Measurements from ENCODE around the gene DUSP8. TPM values are rescaled to one million over a fixed set of nuclear protein-coding genes. Genes with fewer than 3 reads are reported as not detected.

The DUSP8 gene
- total RNA-seq, 1 donor from 2014 or later = 0.52 TPM

GRCh38 chr11:1519028-1520010, 52.8 kb downstream of the DUSP8 start:
- Histone ChIP-seq H3K4me1 (ENCODE audit: control insufficient read depth in 3 of 3, insufficient read depth in 3 of 3, low read length in 3 of 3) (peaks cover 40 to 67% (median 62%) of the 10 kb centered on the region in 3 donors), H3K4me3 (ENCODE audit: low read length in 3 of 3) (no peak overlapping the region)

DNA sequence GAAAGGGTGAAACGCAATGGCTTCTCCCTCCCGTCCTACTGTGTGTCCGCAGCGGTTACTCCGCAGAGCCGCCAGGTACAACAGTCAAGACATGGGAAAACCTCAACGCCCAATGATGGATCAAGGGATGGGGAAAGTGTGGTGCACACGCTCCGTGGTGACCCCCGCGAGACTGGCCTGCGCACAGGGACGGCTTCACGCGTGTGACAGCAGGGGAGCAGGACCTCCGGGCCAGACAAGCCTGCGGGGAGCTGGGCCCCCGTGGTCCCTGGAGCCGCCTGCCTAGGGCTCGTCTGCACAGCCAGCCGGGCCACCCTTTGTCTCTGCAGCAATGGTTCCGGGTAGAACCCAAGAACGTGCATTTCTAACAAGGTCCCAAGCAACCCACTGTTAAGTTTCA, 53.8 kb downstream of the DUSP8 start:
- peaks cover 44 to 70% (median 67%) of the 10 kb centered on the region in 3 donors for H3K4me1 ChIP-seq (ENCODE audit: control insufficient read depth in 3 of 3, insufficient read depth in 3 of 3, low read length in 3 of 3)
- no peak overlapping the region for H3K27ac ChIP-seq (ENCODE audit: low read depth, low read length)
- no peaks in the 10 kb centered on the region for H3K27me3 ChIP-seq (ENCODE audit: control insufficient read depth in 3 of 3, insufficient read depth in 3 of 3, low read length in 3 of 3)
- no peaks in the 10 kb centered on the region for H3K36me3 ChIP-seq (ENCODE audit: control insufficient read depth in 3 of 3, insufficient read depth in 3 of 3, low read length in 3 of 3)
- no peak overlapping the region for H3K4me3 ChIP-seq (ENCODE audit: low read length in 3 of 3)
- no peaks in the 10 kb centered on the region for H3K9me3 ChIP-seq (ENCODE audit: control insufficient read depth in 3 of 3, low read length in 3 of 3)
- H3K9ac ChIP-seq (ENCODE audit: low read depth in 1 of 3, low read length in 3 of 3) = no peak overlapping the region

More at GRCh38 chr11:1519028-1520010, 52.8 kb downstream of the DUSP8 start:
- H3K36me3 ChIP-seq (ENCODE audit: control insufficient read depth in 3 of 3, insufficient read depth in 3 of 3, low read length in 3 of 3) = no peaks in the 10 kb centered on the region
- no peak overlapping the region for H3K9ac ChIP-seq (ENCODE audit: low read depth in 1 of 3, low read length in 3 of 3)
- H3K27ac ChIP-seq (ENCODE audit: low read depth, low read length) = no peak overlapping the region
- H3K27me3 ChIP-seq (ENCODE audit: control insufficient read depth in 3 of 3, insufficient read depth in 3 of 3, low read length in 3 of 3) = no peaks in the 10 kb centered on the region
- no peaks in the 10 kb centered on the region for H3K9me3 ChIP-seq (ENCODE audit: control insufficient read depth in 3 of 3, low read length in 3 of 3)

DNA sequence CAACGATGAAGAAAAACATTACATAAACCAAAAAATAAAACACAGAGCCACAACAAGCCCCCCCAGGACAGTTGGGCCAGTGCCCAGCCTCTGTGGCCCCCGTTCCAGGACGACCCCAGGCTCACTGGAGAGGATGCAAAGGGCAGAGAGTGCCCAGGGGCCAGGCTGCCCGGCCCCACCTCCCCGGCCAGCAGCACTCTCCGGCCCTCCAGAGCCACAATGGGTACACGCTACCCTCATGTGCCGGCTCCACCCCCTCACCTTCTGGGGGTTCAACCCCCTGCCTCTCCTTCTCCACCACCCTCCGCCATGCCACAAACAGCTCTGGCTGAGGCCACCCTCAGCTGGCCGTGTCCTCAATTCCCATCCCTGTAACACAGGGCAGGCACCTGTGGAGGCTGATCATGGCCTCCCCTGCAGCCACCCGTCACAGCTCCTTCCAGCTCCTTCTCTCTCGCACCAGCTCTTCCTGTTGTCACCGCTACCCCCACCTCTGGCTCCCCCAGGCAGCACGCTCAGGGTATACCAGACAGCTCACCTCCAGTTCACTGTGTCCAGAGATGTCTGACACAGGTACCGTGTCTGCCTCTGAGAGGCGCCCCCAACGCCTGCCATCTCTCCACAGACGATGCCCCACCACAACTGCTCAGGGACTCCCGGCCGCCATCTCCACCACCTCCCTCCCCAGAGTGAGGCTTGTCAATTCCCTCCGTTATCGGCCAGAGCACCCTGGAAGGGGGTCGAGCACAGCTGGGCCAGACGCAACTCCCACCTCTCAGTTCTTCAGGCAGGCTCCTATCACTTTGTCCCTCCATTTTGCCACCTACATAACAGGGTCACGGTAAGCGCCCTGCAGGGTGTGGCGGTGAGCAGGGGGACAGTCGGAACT, 54.7 kb downstream of the DUSP8 start:
- peaks cover 42 to 73% (median 67%) of the 10 kb centered on the region in 3 donors for H3K4me1 ChIP-seq (ENCODE audit: control insufficient read depth in 3 of 3, insufficient read depth in 3 of 3, low read length in 3 of 3)

DNA sequence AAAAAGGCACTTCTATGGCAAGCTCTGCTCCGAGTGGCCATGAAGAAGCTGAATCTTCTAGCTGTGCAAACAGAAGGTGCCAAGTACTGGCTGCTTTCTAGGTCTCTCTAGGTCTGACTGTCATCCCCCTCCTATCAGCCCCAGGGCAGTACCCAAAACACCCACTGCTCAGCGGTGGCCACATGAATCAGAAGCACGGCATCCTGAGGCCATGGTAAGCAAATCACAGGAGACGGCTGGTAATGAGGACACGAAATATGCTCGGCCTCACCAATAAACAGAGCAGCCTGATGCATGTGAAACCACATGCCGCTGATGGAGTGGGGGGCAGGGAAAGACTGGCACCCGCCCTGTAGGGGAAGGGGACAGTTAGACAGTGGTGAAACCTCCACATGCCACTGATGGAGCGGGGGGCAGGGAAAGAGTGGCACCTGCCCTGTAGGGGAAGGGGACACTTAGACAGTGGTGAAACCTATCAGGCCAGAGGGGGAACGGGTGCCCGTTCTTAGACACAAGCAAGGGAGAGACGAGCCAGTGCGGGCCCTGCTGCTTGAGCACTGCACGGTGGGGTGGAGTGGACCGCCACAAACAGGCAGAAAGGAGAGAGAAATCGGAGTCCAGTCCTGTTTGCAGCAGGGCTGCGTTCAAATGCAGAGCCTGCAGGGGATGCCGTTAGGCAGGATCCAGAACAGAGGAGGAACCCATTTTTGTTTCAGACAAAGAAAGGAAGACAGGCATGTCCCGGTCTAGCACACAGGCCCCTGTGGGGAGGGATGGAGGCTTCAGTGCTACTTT, 55.6 kb downstream of the DUSP8 start:
- Histone ChIP-seq H3K9me3 (ENCODE audit: control insufficient read depth in 3 of 3, low read length in 3 of 3) (no peaks in the 10 kb centered on the region), H3K36me3 (ENCODE audit: control insufficient read depth in 3 of 3, insufficient read depth in 3 of 3, low read length in 3 of 3) (peaks cover 0 to 1% (median under 1%) of the 10 kb centered on the region in 3 donors), H3K9ac (ENCODE audit: low read depth in 1 of 3, low read length in 3 of 3) (no peak overlapping the region), H3K4me1 (ENCODE audit: control insufficient read depth in 3 of 3, insufficient read depth in 3 of 3, low read length in 3 of 3) (peaks cover 41 to 72% (median 63%) of the 10 kb centered on the region in 3 donors), H3K27me3 (ENCODE audit: control insufficient read depth in 3 of 3, insufficient read depth in 3 of 3, low read length in 3 of 3) (no peaks in the 10 kb centered on the region), H3K4me3 (ENCODE audit: low read length in 3 of 3) (no peak overlapping the region), H3K27ac (ENCODE audit: low read depth, low read length) (no peak overlapping the region)

More for the DNA sequence above, 54.7 kb downstream of the DUSP8 start:
- no peaks in the 10 kb centered on the region for H3K36me3 ChIP-seq (ENCODE audit: control insufficient read depth in 3 of 3, insufficient read depth in 3 of 3, low read length in 3 of 3)
- no peak overlapping the region for H3K27ac ChIP-seq (ENCODE audit: low read depth, low read length)
- H3K9ac ChIP-seq (ENCODE audit: low read depth in 1 of 3, low read length in 3 of 3) = no peak overlapping the region
- H3K4me3 ChIP-seq (ENCODE audit: low read length in 3 of 3) = no peak overlapping the region
- H3K27me3 ChIP-seq (ENCODE audit: control insufficient read depth in 3 of 3, insufficient read depth in 3 of 3, low read length in 3 of 3) = no peaks in the 10 kb centered on the region
- H3K9me3 ChIP-seq (ENCODE audit: control insufficient read depth in 3 of 3, low read length in 3 of 3) = no peaks in the 10 kb centered on the region

DNA sequence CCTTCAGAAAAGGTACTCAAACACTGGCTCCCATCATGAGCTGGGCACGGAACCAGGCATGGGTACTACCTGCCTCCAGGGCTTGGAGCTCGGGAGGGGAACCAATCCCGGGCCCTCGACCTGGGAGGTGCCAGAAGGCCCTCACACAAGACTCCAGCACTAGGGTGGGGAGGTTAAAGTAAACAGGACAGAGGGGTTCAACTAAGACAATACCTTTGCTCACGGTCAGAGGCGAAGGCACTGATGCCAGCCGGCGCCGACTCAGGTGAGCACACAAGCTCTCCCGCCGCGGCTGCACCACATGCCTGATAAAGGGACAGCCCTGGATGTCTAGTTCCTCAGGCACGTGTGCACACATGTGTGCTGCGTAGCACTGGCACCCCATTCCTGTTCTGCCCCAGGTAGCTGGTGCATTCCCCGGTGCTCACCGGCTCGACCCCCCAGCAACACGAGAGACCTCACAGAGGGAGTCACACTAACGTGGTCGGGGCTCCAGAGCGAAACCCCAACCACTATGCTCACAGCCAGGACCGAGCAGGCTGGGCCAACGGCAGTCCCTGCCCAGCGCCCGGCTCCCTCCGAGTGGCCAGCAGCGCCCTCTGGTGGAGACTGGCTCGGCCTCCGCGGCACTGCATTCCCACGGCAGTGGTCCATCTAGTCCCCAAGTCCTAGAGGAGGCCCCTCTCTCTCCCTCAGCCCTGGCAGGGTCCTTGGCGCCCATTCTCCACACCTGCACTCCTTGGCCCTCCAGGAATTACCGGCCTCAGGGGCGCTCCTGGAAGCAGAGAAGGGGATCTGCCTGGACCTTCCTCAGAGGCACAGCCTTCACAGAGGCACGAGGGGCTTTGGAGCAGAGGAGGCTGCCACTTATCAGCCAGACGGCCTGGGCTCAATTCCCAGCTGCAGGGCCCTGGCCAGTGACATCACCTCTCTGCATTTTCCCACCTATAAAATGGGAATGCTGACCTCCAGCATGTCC, 56.7 kb downstream of the DUSP8 start:
- H3K9me3 ChIP-seq (ENCODE audit: control insufficient read depth in 3 of 3, low read length in 3 of 3) = no peaks in the 10 kb centered on the region
- no peak overlapping the region for H3K27ac ChIP-seq (ENCODE audit: low read depth, low read length)
- H3K4me1 ChIP-seq (ENCODE audit: control insufficient read depth in 3 of 3, insufficient read depth in 3 of 3, low read length in 3 of 3) = peaks cover 34 to 65% (median 57%) of the 10 kb centered on the region in 3 donors
- no peaks in the 10 kb centered on the region for H3K27me3 ChIP-seq (ENCODE audit: control insufficient read depth in 3 of 3, insufficient read depth in 3 of 3, low read length in 3 of 3)
- peak overlapping the region; percentile 30 to 77 (median 66) for H3K4me3 ChIP-seq (ENCODE audit: low read length in 3 of 3)
- H3K36me3 ChIP-seq (ENCODE audit: control insufficient read depth in 3 of 3, insufficient read depth in 3 of 3, low read length in 3 of 3) = peaks cover 0 to 6% (median 4%) of the 10 kb centered on the region in 3 donors
- peak overlapping the region; percentile 20 to 75 (median 59) for H3K9ac ChIP-seq (ENCODE audit: low read depth in 1 of 3, low read length in 3 of 3)

DNA sequence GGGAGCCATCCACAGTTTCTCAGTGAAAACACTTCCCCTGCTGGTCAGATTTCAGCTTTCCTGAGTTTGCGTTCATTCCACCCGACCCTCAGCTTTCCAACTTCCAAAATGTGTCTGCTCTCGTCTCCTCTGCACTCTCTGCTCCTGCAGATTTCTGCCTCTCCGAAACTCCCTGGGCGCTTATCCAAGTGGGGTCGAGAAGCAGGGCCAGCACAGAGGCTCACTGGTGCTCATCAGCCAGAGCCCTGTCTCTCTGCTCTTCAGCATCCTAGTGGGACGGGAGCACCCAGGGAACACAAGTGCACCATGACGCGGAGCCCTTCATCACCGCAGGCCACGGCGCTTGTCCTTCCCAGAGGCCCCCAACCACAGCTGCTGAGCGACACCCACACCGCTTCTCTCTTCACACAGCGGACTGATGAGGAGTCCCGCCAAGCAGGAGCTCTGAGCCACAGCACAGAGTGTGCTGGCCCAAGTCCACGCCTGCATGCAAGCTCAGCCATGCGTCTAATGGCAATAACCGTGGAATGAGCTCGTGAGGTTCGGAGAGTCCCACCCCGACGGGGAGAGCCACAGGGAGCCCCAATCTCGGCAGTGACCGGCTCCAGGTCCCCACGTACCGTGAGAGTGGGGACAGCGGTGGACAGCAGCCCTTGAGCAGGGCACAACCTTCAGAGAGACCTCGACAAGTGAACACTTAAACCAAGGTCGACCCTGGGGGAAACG, 57.6 kb downstream of the DUSP8 start:
- H3K27ac ChIP-seq (ENCODE audit: low read depth, low read length) = no peak overlapping the region
- peaks cover 0 to 6% (median 4%) of the 10 kb centered on the region in 3 donors for H3K36me3 ChIP-seq (ENCODE audit: control insufficient read depth in 3 of 3, insufficient read depth in 3 of 3, low read length in 3 of 3)
- H3K9ac ChIP-seq (ENCODE audit: low read depth in 1 of 3, low read length in 3 of 3) = peak overlapping the region in 2 of 3 donors; percentile 59 to 75
- H3K4me1 ChIP-seq (ENCODE audit: control insufficient read depth in 3 of 3, insufficient read depth in 3 of 3, low read length in 3 of 3) = peaks cover 35 to 66% (median 58%) of the 10 kb centered on the region in 3 donors
- peak overlapping the region in 1 of 3 donors; percentile 22 for H3K4me3 ChIP-seq (ENCODE audit: low read length in 3 of 3)
- H3K27me3 ChIP-seq (ENCODE audit: control insufficient read depth in 3 of 3, insufficient read depth in 3 of 3, low read length in 3 of 3) = no peaks in the 10 kb centered on the region
- no peaks in the 10 kb centered on the region for H3K9me3 ChIP-seq (ENCODE audit: control insufficient read depth in 3 of 3, low read length in 3 of 3)

- peaks cover 0 to 6% (median 4%) of the 10 kb centered on the region in 3 donors for H3K36me3 ChIP-seq (ENCODE audit: control insufficient read depth in 3 of 3, insufficient read depth in 3 of 3, low read length in 3 of 3)
- no peak overlapping the region for H3K4me3 ChIP-seq (ENCODE audit: low read length in 3 of 3)
- H3K27me3 ChIP-seq (ENCODE audit: control insufficient read depth in 3 of 3, insufficient read depth in 3 of 3, low read length in 3 of 3) = no peaks in the 10 kb centered on the region
- H3K27ac ChIP-seq (ENCODE audit: low read depth, low read length) = no peak overlapping the region
- H3K4me1 ChIP-seq (ENCODE audit: control insufficient read depth in 3 of 3, insufficient read depth in 3 of 3, low read length in 3 of 3) = peaks cover 44 to 69% (median 61%) of the 10 kb centered on the region in 3 donors
- H3K9ac ChIP-seq (ENCODE audit: low read depth in 1 of 3, low read length in 3 of 3) = no peak overlapping the region
- H3K9me3 ChIP-seq (ENCODE audit: control insufficient read depth in 3 of 3, low read length in 3 of 3) = no peaks in the 10 kb centered on the region
These were observed 58.5 kb downstream of the DUSP8 start for GRCh38 chr11:1513326-1514296.
